Duodenal mucosa (tissue), 2 donors: ENCODE measurements around the gene LPAR2.
A peak's percentile ranks its signal among the peaks of the same experiment; 100 is the strongest.
"Not testable (repeated sequence)": the region's sequence is repeated elsewhere in the genome, so short reads cannot be mapped to it uniquely, and the experiment has no call there.

Experiments
- H3K27ac ChIP-seq: one replicate; pipeline ENCODE4 v1.7.0; 2013; ENCODE audit warnings: low read depth, low read length
- H3K27me3 ChIP-seq, 2 donors: one replicate each; pipeline ENCODE4 v1.7.0; 2013; ENCODE audit warnings: low read length in 2 of 2, control low read depth in 1 of 2; ENCODE audit not compliant: insufficient read depth in 2 of 2, control insufficient read depth in 1 of 2
- H3K36me3 ChIP-seq, 2 donors: one replicate each; pipeline ENCODE4 v1.7.0; 2013; ENCODE audit warnings: low read length in 2 of 2, control low read depth in 1 of 2; ENCODE audit not compliant: insufficient read depth in 2 of 2, control insufficient read depth in 1 of 2
- H3K4me1 ChIP-seq, 2 donors: one replicate each; pipeline ENCODE4 v1.7.0; 2013; ENCODE audit warnings: low read length in 2 of 2, control low read depth in 1 of 2; ENCODE audit not compliant: insufficient read depth in 2 of 2, control insufficient read depth in 1 of 2
- H3K4me3 ChIP-seq, 2 donors: one replicate each; pipeline ENCODE4 v1.7.0; 2013; ENCODE audit warnings: low read length in 2 of 2, low read depth in 1 of 2
- H3K9ac ChIP-seq, 2 donors: one replicate each; pipeline ENCODE4 v1.7.0; 2013; ENCODE audit warnings: low read length in 2 of 2, low read depth in 1 of 2
- H3K9me3 ChIP-seq, 2 donors: one replicate each; pipeline ENCODE4 v1.7.0; 2013; ENCODE audit warnings: low read length in 2 of 2, control low read depth in 1 of 2; ENCODE audit not compliant: control insufficient read depth in 1 of 2

The LPAR2 gene

DNA sequence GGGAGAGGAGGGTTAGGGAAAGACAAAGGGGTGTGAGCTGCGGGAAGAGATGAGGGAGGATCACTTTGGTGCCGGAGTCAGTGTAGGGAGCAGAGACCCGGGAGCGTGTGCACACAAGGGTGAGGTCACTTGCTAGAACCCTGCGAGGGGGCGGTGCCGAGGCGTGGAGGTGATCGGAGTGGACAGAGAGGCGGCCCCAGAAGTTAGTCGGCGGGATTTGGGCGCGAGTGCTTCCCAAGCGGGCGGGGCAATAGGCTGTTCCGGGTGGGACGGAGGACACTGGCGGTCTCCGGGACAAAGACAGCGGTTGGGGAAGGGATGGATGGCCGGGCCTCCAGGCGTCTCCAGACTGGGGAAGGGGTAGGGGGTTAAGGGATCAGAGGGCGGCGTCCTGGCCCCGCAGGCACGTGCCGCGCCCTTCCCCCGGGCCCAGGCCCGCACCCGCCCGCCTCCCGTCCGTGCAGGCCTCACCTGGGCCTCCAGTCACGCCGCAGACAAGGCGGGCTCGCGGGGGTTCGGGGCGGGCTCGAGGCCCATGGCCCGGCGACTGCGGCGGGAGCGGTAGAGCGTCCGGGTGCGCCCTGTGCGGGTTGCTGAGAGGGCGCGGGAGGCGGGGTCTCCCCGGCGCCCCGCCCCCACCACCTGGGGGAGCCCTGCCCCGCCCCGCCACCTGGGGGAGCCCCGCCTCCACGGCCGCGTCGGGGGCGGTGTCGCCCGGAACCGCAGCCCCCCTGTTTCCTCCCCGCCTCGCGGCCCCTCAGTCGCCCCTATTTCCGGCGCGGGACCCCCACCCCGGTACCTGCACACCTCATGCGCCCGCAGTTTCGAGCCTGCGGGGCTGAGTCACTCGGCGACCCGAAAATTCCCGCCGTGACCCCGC lies at the start of gene LPAR2:
Gene LPAR2 (minus strand): TSS at position 600 of the 880 bp plus-strand sequence. CDS start 945 bp downstream, outside the sequence.
- Histone ChIP-seq H3K4me1 (peaks cover 0 to 8% of the 10 kb centered on the region in 2 donors), H3K9me3 (no peaks in the 10 kb centered on the region), H3K9ac (peak within 1 kb of the TSS; percentile 44 to 52), H3K36me3 (no peaks in the 10 kb centered on the region), H3K4me3 (peak within 1 kb of the TSS; percentile 55 to 73), H3K27ac (peak within 1 kb of the TSS; percentile 32), H3K27me3 (no peaks in the 10 kb centered on the region)

DNA sequence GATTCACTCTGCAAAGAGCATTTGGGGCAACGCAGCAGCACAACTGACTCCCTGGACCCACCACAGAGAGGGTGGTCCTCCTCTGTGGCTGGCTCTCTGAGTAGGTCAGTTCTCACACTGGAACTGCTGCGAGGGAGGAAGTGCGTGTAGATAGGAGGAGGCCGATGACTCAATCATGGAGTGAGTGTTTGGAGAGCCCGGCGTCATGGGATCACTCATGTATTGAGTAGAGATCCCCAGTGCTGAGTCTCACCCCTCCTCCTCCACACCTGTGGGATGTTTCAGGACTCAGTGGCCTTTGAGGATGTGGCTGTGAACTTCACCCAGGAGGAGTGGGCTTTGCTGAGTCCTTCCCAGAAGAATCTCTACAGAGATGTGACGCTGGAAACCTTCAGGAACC lies 49.6 kb upstream of the LPAR2 start:
- Histone ChIP-seq H3K36me3 (peaks cover 43 to 69% of the 10 kb centered on the region in 2 donors), H3K4me1 (no peaks in the 10 kb centered on the region), H3K4me3 (peak overlapping the region in 1 of 2 donors; percentile 21), H3K27ac (no peak overlapping the region), H3K27me3 (no peaks in the 10 kb centered on the region), H3K9me3 (peaks cover 36 to 40% of the 10 kb centered on the region in 2 donors), H3K9ac (no peak overlapping the region)

DNA sequence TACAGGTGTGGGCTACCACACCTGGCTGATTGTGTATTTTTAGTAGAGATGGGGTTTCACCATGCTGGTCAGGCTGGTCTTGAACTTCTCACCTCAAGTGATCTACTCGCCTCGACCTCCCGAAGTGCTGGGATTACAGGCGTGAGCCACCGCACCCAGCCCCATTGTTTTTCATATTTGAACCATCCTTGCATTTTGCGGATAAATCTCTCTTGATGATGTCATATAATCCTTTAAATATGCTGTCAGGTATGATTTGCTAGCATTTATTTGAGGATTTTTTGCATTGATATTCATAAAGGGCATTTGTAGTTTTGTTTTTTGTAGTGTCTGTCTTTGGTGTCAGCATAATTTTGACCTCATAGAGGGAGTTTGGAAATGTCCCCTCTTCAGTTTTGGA lies 46.3 kb upstream of the LPAR2 start:
- no peak overlapping the region for H3K27ac ChIP-seq
- H3K9ac ChIP-seq = no peak overlapping the region
- no peaks in the 10 kb centered on the region for H3K27me3 ChIP-seq
- H3K4me3 ChIP-seq = no peak overlapping the region
- peaks cover 5 to 10% of the 10 kb centered on the region in 2 donors for H3K4me1 ChIP-seq
- peaks cover 34 to 50% of the 10 kb centered on the region in 2 donors for H3K36me3 ChIP-seq
- H3K9me3 ChIP-seq = peaks cover 23 to 25% of the 10 kb centered on the region in 2 donors

DNA sequence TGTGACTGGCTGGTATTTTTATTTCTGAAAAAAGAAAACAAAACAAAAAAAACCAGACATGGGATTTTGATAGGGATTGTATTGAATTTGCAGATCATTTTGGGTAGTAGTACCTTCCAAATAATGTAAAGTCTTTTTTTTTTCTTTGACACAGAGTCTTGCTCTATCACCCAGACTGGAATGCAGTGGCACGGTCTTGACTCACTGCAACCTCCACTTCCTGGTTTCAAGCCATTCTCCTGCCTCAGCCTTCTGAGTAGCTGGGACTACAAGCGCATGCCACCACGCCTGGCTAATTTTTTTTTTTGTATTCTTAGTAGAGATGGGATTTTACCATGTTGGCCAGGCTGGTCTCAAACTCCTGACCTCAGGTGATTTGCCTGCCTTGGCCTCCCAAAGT lies 44.8 kb upstream of the LPAR2 start:
- no peak overlapping the region for H3K4me3 ChIP-seq
- H3K27me3 ChIP-seq = no peaks in the 10 kb centered on the region
- H3K9me3 ChIP-seq = peaks cover 12 to 14% of the 10 kb centered on the region in 2 donors
- H3K4me1 ChIP-seq = peaks cover 5 to 10% of the 10 kb centered on the region in 2 donors
- H3K27ac ChIP-seq = no peak overlapping the region
- no peak overlapping the region for H3K9ac ChIP-seq
- peaks cover 21 to 35% of the 10 kb centered on the region in 2 donors for H3K36me3 ChIP-seq

DNA sequence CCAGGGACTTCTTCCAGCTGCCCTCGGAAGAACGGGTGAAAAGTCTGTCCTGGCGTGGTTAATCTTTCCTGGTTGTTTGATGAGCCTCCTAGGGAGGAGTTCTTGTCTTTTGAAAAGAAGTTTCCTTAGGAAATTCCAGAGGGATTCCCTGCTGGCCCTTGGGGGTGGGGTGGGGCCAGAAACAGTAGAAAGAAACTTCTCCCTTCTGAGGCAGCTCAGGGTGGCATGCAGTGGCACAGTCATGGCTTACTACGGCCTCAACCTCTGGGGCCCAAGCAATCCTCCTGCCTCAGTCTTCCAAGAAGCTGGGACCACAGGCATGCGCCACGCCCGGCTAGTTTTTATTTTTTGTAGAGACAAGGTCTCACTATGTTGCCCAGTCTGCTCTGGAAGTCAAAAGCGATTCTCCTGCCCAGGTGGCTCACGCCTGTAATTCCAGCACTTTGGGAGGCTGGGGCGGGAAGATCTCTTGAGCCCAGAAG lies 42.1 kb upstream of the LPAR2 start:
- no peaks in the 10 kb centered on the region for H3K9me3 ChIP-seq
- H3K4me3 ChIP-seq = peak overlapping the region; percentile 83 to 89

DNA sequence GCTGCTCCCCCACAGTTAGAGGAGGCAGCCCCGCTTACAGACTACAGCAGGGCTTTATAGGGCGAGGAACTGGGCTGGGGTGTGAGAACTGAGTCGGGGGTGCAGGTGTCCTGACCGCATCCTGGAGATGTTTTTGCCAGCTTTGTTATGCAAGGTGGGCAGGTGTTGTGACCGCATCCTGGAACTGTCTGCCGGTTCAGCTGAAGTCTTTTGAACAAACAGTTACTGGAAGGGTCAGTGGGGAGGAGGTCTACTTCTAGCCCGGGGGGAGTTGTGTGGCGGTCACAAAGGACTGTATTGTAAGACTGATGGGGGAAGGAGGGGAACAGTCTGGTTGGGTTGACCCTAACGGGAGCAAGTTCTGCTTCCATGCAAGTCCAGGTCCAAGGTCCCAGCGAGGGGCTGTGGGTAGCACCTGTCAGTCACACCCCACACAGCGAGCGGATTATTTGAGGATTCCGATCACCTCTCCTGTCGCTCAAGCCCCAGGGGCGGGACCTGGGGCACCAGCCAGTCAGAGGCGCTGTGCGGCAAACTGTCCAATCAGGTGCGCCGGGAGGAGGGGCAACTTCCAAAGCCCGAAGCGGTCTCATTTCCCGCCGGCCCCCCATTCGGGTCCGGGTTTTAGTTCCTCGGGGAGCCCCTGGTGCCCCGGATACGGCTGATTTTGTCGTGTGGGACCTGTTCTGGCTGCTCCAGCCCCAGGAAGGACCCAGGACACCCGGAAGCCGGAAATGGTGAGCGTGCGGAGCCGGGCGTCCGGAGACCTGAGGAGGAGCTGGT lies 40.4 kb upstream of the LPAR2 start, which contains the start of gene ZNF101:
Gene ZNF101 (plus strand): TSS at position 610 of the 783 bp plus-strand sequence. CDS start 125 bp downstream, at position 735.
- no peaks in the 10 kb centered on the region for H3K27me3 ChIP-seq
- peaks cover 5 to 10% of the 10 kb centered on the region in 2 donors for H3K4me1 ChIP-seq
- H3K4me3 ChIP-seq = peak within 1 kb of the TSS; percentile 83 to 89
- peaks cover 0 to 7% of the 10 kb centered on the region in 2 donors for H3K36me3 ChIP-seq
- peak within 1 kb of the TSS; percentile 77 to 83 for H3K9ac ChIP-seq
- H3K9me3 ChIP-seq = no peaks in the 10 kb centered on the region
- peak within 1 kb of the TSS; percentile 80 for H3K27ac ChIP-seq

More for the DNA sequence above, 42.1 kb upstream of the LPAR2 start:
- Histone ChIP-seq H3K27ac (no peak overlapping the region), H3K36me3 (peaks cover 0 to 13% of the 10 kb centered on the region in 2 donors), H3K9ac (no peak overlapping the region), H3K4me1 (peaks cover 5 to 10% of the 10 kb centered on the region in 2 donors), H3K27me3 (no peaks in the 10 kb centered on the region)

DNA sequence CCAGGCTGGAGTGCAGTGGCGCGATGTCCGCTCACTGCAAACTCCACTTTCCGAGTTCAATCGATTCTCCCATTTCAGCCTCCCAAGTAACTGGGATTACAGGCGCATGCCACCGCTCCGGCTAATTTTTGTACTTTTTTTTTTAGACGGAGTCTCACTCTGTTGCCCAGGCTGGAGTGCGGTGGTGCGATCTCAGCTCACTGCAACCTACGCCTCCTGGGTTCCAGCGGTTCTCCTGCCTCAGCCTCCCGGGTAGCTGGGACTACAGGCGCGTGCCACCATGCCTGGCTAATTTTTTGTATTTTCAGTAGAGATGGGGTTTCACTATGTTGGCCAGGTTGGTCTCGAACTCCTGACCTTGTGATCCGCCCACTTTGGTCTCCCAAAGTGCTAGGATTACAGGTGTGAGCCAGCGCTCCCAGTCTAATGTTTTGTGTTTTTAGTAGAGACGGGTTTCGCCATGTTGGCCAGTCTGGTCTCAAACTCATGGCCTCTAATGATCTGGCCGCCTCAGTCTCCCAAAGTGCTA lies 37.5 kb upstream of the LPAR2 start:
- H3K9me3 ChIP-seq, H3K9ac ChIP-seq, H3K4me3 ChIP-seq, H3K27ac ChIP-seq, H3K27me3 ChIP-seq, H3K36me3 ChIP-seq: not testable (repeated sequence)
- peaks cover 22 to 31% of the 10 kb centered on the region in 2 donors for H3K4me1 ChIP-seq

DNA sequence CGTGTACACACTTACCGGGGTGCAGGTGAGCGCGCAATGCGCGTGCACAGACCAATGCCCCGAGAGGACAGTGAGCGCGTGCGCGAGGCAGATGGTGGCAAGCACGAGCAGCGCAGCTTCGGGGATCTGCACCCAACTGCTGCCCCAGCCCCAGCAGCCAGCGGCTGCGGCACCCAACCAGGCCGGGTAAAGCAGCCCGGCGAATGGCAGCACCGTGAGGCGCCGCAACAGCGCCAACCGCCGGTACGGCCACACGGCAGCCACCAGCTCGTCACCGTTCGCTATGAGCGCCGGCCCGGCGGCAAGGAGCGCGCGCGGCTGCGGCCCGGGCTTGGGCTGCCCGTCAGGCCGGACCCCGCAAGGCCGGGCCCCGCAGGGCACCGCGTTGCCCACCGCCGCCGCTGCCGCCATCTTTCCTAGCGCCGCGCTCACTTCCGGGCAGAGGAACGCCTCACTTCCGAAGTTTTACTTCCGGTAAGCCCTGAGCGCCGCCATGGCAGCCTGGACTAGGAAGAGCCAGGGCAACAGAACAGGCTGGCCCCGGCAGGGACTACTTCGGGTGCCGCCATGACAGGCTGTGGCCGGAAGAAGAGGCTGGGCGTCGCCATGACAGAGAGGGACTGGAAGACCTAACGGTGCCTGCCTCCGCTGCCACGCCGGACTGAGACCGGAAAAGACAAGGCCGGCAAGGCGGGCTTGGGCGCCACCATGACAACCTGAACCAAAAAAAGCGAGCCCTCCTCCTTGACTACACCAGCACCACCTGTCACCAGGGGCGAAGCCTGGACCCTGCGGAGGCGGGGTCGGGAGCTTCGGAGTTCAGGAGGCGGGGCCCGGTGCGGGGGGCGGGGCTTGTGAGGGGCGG lies 35.5 kb upstream of the LPAR2 start, which contains the start of gene ATP13A1:
Gene ATP13A1 (minus strand): TSS at position 421 of the 865 bp plus-strand sequence. CDS start 10 bp downstream, at position 411.
- H3K9me3 ChIP-seq = no peaks in the 10 kb centered on the region
- H3K27ac ChIP-seq = peak within 1 kb of the TSS; percentile 93
- peaks cover 7 to 15% of the 10 kb centered on the region in 2 donors for H3K36me3 ChIP-seq
- no peaks in the 10 kb centered on the region for H3K27me3 ChIP-seq
- H3K4me1 ChIP-seq = peaks cover 17 to 24% of the 10 kb centered on the region in 2 donors
- H3K4me3 ChIP-seq = peak within 1 kb of the TSS; percentile 79 to 92
- peak within 1 kb of the TSS; percentile 78 to 84 for H3K9ac ChIP-seq

DNA sequence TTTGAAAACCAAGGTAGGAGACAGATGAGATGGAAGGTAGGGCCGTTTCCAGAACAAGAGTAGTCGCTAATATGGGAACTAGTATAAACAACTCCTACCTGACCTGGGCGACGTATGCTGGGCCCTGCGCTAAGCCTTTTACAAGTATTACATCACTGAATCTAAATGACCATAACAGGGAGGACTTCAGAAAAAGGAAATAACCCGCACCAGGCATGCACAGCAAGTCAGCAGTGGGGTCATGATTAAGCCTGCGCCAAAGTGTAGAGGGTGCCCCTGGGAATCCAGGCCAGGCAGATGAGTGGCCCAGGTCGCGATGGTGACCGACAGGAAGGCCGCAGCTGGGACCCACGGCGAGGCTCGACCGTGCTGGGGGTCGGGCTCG lies 34.8 kb upstream of the LPAR2 start:
- Histone ChIP-seq H3K4me1 (peaks cover 17 to 24% of the 10 kb centered on the region in 2 donors), H3K4me3 (peak overlapping the region; percentile 79 to 92), H3K27ac (peak overlapping the region; percentile 93), H3K9ac (peak overlapping the region; percentile 75 to 78), H3K36me3 (peaks cover 10 to 21% of the 10 kb centered on the region in 2 donors), H3K9me3 (no peaks in the 10 kb centered on the region), H3K27me3 (no peaks in the 10 kb centered on the region)
